ENCODE results near the gene NEK10. TPM values are rescaled to one million over a fixed set of nuclear protein-coding genes. Genes with fewer than 3 reads are reported as not detected.

NEK10 gene
- total RNA-seq, 4 donors from 2014 or later, result 0.29 to 12.4 (median 0.61) TPM

DNA sequence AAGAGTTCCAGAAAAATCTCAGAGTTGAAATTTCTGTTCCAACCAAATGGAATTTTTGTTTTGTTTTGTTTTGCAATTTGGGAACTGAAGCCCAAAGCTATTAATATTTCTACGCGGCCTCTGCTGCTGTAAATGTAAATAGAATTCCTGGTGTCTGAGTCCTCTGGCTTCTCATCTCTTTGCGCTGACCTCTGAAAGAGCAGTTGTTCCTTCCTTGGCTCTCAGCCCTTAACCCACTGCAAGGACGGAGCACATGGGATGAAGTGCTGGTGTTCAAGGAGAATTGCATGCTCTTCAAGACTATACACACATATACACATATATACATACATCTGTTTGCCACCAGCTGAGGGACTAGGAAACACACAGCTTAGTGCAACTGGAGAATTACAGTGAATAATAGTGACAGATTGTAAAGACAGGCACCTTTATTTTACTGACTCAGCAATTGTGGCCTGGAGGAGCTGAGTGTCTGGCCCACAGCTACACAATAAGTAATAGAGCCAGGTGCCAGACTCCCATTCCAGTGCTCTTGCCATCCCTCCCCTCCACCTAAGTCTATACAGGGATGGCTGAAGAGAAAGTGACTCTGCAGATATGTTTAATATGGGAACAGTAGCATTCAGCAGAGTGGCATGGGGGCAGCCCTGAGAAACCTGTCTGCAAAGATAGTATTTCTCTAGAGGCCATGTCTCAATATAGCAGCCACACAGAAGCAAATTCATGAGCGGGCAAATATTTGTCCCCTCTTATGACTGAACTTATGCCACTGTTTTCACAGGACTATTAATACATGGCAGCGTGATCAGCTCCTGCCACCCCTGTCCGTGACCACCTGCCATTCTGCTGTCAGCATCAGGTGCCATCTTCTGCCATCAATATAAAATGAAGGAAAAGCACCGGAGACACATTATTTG, 42.3 kb downstream of the NEK10 start:
- intact Hi-C loops (cut with DNase I), result no loop called here
- WGBS, 2 donors, result 51 to 73% methylated on average over 8 of the region's 8 CpGs
- no peak overlapping the region for H3K4me3 ChIP-seq
- TF ChIP-seq POLR2A (IDR thresholded peaks at IDR 0.05), result no peak
- TF ChIP-seq, protein P1, sequence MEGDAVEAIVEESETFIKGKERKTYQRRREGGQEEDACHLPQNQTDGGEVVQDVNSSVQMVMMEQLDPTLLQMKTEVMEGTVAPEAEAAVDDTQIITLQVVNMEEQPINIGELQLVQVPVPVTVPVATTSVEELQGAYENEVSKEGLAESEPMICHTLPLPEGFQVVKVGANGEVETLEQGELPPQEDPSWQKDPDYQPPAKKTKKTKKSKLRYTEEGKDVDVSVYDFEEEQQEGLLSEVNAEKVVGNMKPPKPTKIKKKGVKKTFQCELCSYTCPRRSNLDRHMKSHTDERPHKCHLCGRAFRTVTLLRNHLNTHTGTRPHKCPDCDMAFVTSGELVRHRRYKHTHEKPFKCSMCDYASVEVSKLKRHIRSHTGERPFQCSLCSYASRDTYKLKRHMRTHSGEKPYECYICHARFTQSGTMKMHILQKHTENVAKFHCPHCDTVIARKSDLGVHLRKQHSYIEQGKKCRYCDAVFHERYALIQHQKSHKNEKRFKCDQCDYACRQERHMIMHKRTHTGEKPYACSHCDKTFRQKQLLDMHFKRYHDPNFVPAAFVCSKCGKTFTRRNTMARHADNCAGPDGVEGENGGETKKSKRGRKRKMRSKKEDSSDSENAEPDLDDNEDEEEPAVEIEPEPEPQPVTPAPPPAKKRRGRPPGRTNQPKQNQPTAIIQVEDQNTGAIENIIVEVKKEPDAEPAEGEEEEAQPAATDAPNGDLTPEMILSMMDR (IDR thresholded peaks at IDR 0.05), result no peak
- H3K36me3 ChIP-seq, result no peaks in the 10 kb centered on the region
- H3K27me3 ChIP-seq, result no peaks in the 10 kb centered on the region
- H3K4me1 ChIP-seq, result peaks cover 0 to 21% (median 8%) of the 10 kb centered on the region in 3 donors
- peak overlapping the region in 3 of 4 donors; percentile 61 to 71 (median 67) for H3K27ac ChIP-seq
- no peak for DNase-seq
- H3K9me3 ChIP-seq, result peaks cover 0 to 9% (median 0%) of the 10 kb centered on the region in 3 donors

DNA sequence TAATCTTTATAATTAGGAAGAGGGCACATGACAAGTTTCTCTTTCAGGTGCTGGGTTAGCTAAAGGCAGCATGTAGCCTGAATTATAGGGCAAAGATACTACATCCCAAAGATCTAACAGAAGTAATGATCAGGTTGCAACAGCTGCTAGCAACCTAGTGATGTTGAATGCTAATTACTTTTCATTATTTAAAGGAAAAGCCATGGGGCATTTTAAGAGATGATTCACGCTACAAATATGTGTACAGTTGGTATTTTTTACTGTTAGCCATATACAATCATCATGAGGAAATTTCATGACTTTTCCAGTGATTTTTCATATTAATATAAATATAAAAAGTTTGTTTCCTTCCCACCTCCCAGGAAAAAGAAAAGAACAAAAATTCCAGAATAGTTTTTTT, 43.0 kb downstream of the NEK10 start:
- H3K4me1 ChIP-seq, result peaks cover 0 to 23% (median 8%) of the 10 kb centered on the region in 3 donors
- no peak for DNase-seq
- H3K9me3 ChIP-seq, result peaks cover 0 to 9% (median 0%) of the 10 kb centered on the region in 3 donors
- no peak overlapping the region for H3K4me3 ChIP-seq
- H3K27ac ChIP-seq, result peak overlapping the region; percentile 21 to 71 (median 66)
- intact Hi-C loops (cut with DNase I), result no loop called here
- 62 to 64% methylated on average over 1 of the region's 1 CpG for WGBS, 2 donors
- H3K27me3 ChIP-seq, result no peaks in the 10 kb centered on the region
- no peaks in the 10 kb centered on the region for H3K36me3 ChIP-seq
- TF ChIP-seq, protein P1 (IDR thresholded peaks at IDR 0.05), result no peak
- TF ChIP-seq POLR2A (IDR thresholded peaks at IDR 0.05), result no peak

DNA sequence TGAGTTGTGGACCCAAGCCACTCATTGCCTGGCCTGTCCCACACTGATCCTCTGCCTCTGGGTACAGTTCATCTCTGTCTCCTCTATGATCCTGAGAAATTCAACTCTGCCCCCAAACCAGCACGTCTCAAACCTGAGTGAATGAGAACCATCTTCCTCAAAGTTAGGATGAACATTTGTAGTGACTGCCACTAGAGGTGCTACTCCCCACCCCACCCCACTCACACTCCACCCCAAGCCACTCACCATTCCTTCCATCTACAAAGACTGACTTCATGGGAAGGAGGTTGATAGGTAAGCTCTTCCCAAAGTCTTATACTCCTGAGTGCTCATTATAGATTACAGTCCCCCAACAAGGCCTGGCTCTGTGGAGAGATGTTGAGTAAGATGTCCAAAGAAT, 43.8 kb downstream of the NEK10 start:
- Histone ChIP-seq H3K27ac (peak overlapping the region; percentile 21 to 71 (median 66)), H3K36me3 (no peaks in the 10 kb centered on the region), H3K4me3 (no peak overlapping the region), H3K27me3 (no peaks in the 10 kb centered on the region), H3K4me1 (peaks cover 0 to 30% (median 8%) of the 10 kb centered on the region in 3 donors), H3K9me3 (peaks cover 0 to 9% (median 0%) of the 10 kb centered on the region in 3 donors)
- TF ChIP-seq, protein P1 (IDR thresholded peaks at IDR 0.05), result no peak
- no peak for TF ChIP-seq POLR2A (IDR thresholded peaks at IDR 0.05)
- WGBS, 2 donors, result 90 to 100% methylated on average over 1 of the region's 1 CpG
- DNase-seq, result no peak
- intact Hi-C loops (cut with DNase I), result no loop called here

DNA sequence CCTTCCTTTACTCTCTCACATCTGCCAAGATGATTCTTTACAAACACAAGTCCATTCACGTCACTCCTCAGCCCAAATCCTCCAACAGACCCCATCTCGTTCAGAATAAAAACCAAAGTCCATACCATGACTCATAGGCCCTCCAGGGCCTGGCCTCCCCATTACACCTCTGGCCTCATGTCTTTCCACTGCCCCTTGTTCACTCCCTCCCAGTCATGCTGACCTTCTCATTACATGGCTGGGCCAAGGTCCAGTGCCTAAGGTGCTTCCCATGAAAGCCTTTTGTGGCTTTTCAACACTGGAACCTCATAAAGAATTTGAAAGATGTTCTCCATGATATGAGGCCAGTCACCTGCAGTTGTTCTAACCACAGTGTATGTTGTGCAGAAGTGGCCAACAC, 44.5 kb downstream of the NEK10 start:
- intact Hi-C loops (cut with DNase I), result no loop called here
- Histone ChIP-seq H3K4me3 (no peak overlapping the region), H3K36me3 (no peaks in the 10 kb centered on the region), H3K9me3 (peaks cover 0 to 9% (median 0%) of the 10 kb centered on the region in 3 donors), H3K27me3 (no peaks in the 10 kb centered on the region), H3K27ac (peak overlapping the region in 2 of 4 donors; percentile 67 to 71), H3K4me1 (peaks cover 0 to 31% (median 8%) of the 10 kb centered on the region in 3 donors)
- no peak for DNase-seq
- no peak for TF ChIP-seq POLR2A (IDR thresholded peaks at IDR 0.05)
- TF ChIP-seq, protein P1 (IDR thresholded peaks at IDR 0.05), result no peak
- WGBS, 2 donors, result 60 to 68% methylated on average over 2 of the region's 2 CpGs

DNA sequence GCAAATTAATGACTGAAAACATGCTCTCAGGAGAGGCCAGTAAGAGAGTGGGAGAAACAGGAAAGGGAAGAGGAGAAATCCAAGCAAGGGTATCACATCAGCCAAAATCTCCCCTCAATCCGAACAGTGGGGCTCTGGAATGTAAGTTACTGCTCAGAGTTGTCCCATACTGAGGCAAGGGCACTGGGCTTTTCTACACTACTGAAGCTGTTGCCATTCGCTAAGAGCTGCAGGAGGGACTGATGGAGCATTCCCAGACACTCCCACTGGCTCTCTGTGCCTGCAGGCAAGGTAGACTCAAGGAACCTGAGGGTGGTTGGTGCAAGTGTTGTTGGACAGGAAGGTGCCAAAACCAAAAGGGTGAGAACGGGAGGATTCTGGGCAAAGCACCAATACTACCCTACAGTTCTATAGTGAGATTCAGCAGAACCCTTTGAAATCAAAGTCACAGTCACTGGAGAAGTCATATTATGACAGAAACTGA, 46.1 kb downstream of the NEK10 start:
- H3K4me3 ChIP-seq, result no peak overlapping the region
- no peak for DNase-seq
- intact Hi-C loops (cut with DNase I), result no loop called here
- H3K9me3 ChIP-seq, result no peaks in the 10 kb centered on the region
- TF ChIP-seq POLR2A (IDR thresholded peaks at IDR 0.05), result no peak
- TF ChIP-seq, protein P1 (IDR thresholded peaks at IDR 0.05), result no peak
- H3K4me1 ChIP-seq, result peaks cover 0 to 34% (median 8%) of the 10 kb centered on the region in 3 donors
- no peak overlapping the region for H3K27ac ChIP-seq
- no peaks in the 10 kb centered on the region for H3K36me3 ChIP-seq
- 68 to 71% methylated on average over 3 of the region's 3 CpGs for WGBS, 2 donors
- H3K27me3 ChIP-seq, result no peaks in the 10 kb centered on the region
